ENCODE measurements around the gene LDLRAD3.

DNA sequence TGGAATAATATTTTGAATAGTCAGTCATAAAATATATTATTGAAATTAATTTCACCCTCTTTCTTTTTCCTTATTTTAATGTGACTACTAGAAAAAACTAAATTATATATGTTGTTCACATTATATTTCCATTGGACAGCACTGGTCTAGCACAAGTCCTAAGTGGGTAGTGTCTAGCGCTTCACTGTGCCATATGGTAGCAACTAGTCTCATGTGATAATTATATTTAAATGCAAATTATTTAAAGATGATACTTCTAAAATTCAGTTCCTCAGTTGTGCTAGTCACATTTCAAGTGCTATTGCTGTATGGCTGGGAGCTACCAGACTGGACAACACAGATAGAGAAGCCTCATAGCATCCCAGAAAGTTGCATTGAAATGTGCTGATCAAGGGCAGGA lies 19.1 kb upstream of the LDLRAD3 start:
- TF ChIP-seq POLR2A (IDR thresholded peaks at IDR 0.05; ENCODE audit: low read length), result no peak
- TF ChIP-seq GATA1 (IDR thresholded peaks at IDR 0.05; ENCODE audit: low read depth, low read length), result no peak

Data from erythroblast (primary cell).